GM19324 (cell line): ENCODE measurements around the gene LDAH.
"Not testable (repeated sequence)": the region's sequence is repeated elsewhere in the genome, so short reads cannot be mapped to it uniquely, and the experiment has no call there.

Source experiments
- ATAC-seq: cut with Tn5 transposase; IDR thresholded peaks from one replicate; pipeline ENCODE4 v1.9.1; 2021; ENCODE audit warnings: mild to moderate bottlenecking, moderate library complexity; ENCODE audit not compliant: unreplicated experiment, low FRiP score

Gene LDAH

GRCh38 chr2:20725782-20726181 is 97.1 kb downstream of the LDAH start:
- ATAC-seq = no peak

DNA sequence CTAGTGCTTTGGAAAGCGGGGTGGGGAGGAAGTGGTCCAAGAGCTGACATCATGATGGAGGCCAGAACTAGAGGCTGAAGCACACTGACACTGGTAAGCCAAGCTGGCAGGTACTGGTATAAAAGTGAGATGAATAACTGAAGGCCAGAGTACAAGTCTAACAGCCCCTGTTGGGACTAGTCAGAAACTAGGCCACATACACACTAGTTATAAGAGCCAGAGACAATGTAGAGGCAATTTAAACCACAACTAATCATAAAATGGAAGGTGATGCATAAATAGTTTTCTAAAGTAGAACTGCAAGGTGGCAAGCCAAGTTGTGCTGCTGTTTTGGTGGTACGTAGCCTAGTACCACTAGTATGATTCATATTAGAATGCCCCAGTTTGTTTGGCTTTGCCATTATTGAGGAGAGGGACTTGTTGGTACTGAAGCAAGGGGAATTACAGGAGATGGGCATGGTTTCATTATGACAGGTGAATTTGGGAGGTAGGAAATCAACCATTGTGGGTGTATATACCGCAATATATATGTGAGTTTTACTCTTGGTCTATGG is 98.3 kb downstream of the LDAH start:
- ATAC-seq = no peak

DNA sequence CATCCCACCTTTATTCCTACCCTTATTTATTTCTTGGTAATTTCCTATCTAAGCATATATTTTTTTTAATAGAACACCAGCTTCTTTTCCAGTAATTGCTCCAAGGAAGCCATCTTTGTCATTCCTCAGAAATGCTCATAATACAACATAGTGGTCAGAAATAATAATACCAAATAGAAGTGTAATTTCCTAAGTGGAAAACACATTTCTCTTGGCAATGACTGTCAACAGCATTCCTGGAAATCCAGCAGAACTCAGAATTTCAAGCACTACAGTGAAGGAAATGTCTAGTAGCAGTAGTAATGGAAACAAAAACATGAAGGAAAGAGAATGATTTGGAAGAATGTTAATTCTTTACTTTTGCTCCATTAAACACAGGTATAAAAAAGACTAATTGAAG is 99.4 kb downstream of the LDAH start:
- no peak for ATAC-seq

GRCh38 chr2:20722592-20723240 is 100.2 kb downstream of the LDAH start:
- no peak for ATAC-seq

DNA sequence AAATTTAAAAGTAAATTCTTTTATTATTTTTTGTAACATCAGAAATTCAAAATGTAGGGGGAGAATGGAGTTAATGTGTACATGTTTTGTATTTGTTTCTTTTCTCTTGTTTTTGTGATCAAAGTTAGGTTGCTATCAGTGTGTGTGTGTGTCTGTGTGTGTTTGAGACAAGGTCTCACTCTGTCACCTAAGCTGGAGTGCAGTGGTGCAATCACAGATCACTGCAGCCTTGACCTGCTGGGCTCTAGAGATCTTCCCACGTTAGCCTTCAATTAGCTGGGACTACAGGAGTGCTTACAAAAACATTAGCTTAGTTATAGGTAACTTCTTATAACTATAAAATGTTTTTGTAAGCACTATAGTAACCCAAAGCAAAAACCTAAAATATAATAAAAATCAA is 105.3 kb downstream of the LDAH start:
- ATAC-seq = no peak

GRCh38 chr2:20716164-20716563 is 106.7 kb downstream of the LDAH start:
- not testable (repeated sequence) for ATAC-seq

DNA sequence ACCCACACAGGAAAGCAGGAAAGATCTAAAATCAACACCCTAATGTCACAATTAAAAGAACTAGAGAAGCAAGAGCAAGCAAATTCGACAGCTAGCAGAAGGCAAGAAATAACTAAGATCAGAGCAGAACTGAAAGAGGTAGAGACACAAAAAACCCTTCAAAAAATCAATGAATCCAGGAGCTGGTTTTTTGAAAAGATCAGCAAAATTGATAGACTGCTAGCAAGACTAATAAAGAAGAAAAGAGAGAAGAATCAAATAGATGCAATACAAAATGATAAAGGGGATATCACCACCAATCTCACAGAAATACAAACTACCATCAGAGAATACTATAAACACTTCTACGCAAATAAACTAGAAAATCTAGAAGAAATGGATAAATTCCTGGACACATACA is 108.5 kb downstream of the LDAH start:
- not testable (repeated sequence) for ATAC-seq

DNA sequence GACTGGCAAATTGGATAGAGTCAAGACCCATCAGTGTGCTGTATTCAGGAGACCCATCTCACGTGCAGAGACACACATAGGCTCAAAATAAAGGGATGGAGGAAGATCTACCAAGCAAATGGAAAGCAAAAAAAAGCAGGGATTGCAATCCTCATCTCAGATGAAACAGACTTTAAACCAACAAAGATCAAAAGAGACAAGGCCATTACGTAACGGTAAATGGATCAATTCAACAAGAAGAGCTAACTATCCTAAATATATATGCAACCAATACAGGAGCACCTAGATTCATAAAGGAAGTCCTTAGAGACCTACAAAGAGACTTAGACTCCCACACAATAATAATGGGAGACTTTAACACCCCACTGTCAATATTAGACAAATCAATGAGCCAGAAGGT is 109.3 kb downstream of the LDAH start:
- not testable (repeated sequence) for ATAC-seq

DNA sequence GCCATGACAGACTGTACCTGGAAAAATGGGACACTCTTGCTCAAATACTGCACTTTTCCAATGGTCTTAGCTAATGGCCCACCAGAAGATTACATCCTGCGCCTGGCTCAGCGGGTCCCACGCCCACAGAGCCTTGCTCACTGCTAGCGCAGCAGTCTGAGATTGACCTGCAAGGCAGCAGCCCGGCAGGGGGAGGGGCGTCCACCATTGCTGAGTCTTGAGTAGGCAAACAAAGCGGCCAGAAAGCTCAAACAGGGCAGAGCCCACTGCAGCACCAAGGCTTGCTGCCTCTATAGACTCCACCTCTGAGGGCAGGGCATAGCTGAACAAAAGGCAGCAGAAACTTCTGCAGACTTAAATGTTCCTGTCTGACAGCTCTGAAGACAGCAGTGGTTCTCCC is 111.3 kb downstream of the LDAH start:
- not testable (repeated sequence) for ATAC-seq

DNA sequence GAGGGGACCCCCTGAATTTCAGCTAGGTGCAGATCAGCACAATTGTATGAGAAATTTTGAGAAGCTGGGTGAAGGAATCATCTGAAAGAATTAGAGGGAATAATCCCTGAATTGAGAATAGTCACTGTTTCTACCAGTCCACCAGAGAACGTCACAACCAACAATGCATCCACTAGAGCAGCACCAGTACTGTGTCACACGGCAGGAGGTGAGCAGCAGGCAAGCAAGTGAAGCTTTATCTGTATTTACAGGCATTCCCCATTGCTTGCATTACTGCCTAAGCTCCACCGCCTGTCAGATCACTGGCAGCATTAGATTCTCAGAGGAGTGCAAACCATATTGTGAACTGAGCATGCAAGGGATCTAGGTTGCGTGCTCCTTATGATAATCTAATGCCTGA is 115.3 kb downstream of the LDAH start:
- no peak for ATAC-seq

DNA sequence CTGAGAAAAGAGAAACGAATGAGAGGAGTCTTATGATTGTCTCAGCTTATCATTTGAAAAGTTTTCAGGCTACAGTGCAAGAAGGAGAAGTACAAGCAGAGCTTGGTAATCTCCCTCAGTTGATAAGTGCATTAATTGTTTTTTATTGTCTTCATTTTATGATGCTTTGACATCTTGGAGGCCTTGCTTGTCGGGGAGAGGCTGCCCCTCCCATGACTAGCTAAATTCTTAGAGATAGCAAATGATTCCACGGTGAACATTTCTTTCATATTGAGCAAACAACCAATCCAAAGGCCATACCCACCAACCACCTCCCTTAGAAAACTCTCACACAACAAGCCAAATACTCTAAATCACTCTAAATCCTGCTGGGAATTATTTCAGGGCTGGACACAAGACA is 116.1 kb downstream of the LDAH start:
- no peak for ATAC-seq

- no peak for ATAC-seq
Observed at GRCh38 chr2:20706217-20706616, 116.7 kb downstream of the LDAH start.

GRCh38 chr2:20704886-20705285 is 118.0 kb downstream of the LDAH start:
- no peak for ATAC-seq

DNA sequence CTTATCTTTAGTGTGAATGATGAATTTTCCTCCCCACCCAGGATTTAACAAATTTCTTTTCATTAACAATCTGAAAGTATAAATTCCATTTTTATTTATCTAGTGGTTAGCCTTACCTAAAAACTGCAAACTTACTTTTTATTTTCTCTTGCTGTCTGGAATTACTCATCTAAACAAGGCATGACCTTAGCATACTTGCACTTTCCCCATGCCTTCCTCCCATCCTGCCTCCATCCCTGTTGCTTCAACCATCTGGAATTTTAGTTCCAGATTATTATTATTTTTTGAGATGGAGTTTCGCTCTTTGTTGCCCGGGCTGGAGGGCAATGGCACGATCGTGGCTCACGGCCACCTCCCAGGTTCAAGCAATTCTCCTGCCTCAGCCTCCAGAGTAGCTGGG is 120.3 kb downstream of the LDAH start:
- no peak for ATAC-seq

GRCh38 chr2:20698916-20699613 is 123.8 kb downstream of the LDAH start:
- ATAC-seq = no peak

- ATAC-seq = no peak
Observed at GRCh38 chr2:20697322-20697934, 125.5 kb downstream of the LDAH start.

DNA sequence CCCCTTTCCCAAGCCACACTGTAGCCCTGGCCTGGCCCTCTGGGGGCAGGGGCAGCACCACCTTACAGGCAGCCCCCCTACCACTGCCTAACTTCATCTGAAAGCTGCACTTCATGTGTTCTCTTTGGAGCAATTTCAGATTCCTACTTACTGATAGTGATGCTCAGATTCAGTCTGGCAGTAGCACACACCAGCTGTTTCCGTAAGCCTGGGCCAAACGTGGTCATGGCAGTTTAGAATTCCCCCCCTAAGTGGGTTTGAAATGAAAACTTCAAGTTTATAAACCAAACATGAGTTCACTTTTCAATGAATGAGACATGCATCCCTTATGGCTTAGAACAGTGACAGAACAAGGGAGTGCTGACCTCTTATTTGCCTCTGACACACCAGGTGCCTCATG is 126.5 kb downstream of the LDAH start:
- no peak for ATAC-seq

DNA sequence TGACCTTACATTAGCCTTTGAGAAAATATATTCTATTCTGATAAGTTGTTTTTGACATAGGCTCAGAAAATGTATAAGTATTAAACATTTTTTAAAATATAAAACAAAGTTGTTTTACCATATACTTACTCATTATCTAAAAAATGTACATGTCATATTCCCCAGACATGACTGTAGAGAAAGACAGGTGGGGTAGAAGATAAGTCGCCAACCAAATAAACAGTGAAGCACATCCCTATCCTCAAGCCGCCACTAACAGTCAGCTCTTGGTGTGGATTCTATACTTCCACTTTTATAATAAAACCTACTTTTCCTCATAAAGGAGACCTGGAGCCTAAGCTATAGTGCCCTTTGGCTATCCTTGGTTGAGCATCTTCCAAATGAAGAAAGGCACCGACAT is 129.6 kb downstream of the LDAH start:
- ATAC-seq = no peak

GRCh38 chr2:20692081-20692480 is 130.8 kb downstream of the LDAH start:
- ATAC-seq = no peak

DNA sequence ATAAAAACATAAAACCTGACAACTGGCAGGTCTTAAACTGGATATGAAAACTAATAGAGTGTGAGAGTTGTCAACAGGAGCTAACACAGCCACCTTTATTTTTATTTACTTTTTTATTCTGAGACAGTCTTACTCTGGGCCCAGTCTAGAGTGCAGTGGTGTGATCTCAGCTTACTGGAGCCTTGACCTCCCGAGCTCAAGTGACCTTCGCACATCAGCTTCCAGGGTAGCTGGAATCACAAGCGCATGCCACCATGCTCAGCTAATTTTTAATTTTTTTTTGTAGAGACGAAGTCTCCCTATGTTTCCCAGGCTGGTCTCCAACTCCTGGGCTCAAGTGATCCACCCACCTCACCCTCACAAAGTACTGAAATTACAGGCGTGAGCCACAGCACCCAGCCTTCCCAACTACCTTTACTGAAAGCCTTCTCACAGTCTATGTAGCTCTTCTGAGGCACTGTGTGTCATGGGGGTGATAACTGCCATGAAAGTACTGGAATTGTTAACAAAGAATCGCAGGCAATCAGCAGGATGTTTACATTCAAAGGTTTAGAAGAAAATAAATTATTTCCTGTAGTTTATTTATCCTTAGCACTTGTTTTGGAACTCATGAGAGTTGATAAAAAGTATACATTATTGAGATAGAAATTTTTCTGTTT is 131.7 kb downstream of the LDAH start:
- ATAC-seq = no peak
